HUES6 (cell line): ENCODE results near the gene C16orf87.

ENCODE experiments used
- H3K27ac ChIP-seq: 2 replicates; pipeline ENCODE4 v1.7.0; 2013; ENCODE audit warnings: low read depth, mild to moderate bottlenecking, low read length, inconsistent platforms
- H3K27me3 ChIP-seq: 2 replicates; pipeline ENCODE4 v1.6.1; 2013; ENCODE audit warnings: low read length; ENCODE audit not compliant: control insufficient read depth, insufficient read depth
- H3K36me3 ChIP-seq: 2 replicates; pipeline ENCODE4 v1.6.1; 2013; ENCODE audit warnings: low read length; ENCODE audit not compliant: control insufficient read depth, insufficient read depth
- H3K4me1 ChIP-seq: 2 replicates; pipeline ENCODE4 v1.6.1; 2013; ENCODE audit warnings: low read length; ENCODE audit not compliant: control insufficient read depth, insufficient read depth
- H3K4me3 ChIP-seq: 2 replicates; pipeline ENCODE4 v1.5.1; 2013; ENCODE audit warnings: low read depth, low read length
- H3K9ac ChIP-seq: one replicate; pipeline ENCODE4 v1.6.1; 2013; ENCODE audit warnings: mild to moderate bottlenecking, low read length
- H3K9me3 ChIP-seq: 2 replicates; pipeline ENCODE4 v1.6.1; 2013; ENCODE audit warnings: low read depth, low read length; ENCODE audit not compliant: control insufficient read depth, insufficient read depth

The C16orf87 gene

DNA sequence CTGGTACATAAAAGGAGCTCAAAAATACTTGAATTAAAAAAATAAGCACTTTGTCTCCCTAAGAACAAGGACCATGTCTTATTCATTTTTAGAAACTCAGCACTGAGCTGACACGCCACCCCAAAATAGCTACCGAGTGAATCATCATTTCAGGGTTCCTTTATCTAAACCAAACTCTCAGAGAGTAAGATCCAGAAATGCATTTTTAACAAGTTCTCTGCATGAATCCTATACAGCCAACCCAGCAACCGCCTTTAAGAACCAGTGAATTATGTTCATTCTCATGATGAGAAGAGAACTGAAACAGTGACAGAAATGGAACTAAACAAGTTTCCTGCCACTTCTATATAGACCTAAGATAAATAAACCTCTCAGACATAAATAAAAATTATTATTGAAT, 8.7 kb downstream of the C16orf87 start:
- Histone ChIP-seq H3K4me1 (peaks cover 16% of the 10 kb centered on the region), H3K27me3 (no peaks in the 10 kb centered on the region), H3K4me3 (no peak overlapping the region), H3K9me3 (no peaks in the 10 kb centered on the region), H3K9ac (no peak overlapping the region), H3K36me3 (no peaks in the 10 kb centered on the region), H3K27ac (no peak overlapping the region)

- Histone ChIP-seq H3K9me3 (peaks cover 7% of the 10 kb centered on the region), H3K36me3 (0 out of 2 replicates have a peak, but pooled peaks cover 7% of the 10 kb centered on the region), H3K4me1 (peaks cover 5% of the 10 kb centered on the region; the same call in 1 of the 2 replicates), H3K4me3 (no peak overlapping the region), H3K27ac (no peak overlapping the region), H3K9ac (no peak overlapping the region), H3K27me3 (no peaks in the 10 kb centered on the region)
These were observed 13.0 kb downstream of the C16orf87 start for GRCh38 chr16:46817961-46818360.

- 0 out of 2 replicates have a peak, but pooled peaks cover 7% of the 10 kb centered on the region for H3K36me3 ChIP-seq
- H3K27me3 ChIP-seq, result no peaks in the 10 kb centered on the region
- H3K9me3 ChIP-seq, result peaks cover 7% of the 10 kb centered on the region
- H3K4me3 ChIP-seq, result no peak overlapping the region
- no peaks in the 10 kb centered on the region for H3K4me1 ChIP-seq
- no peak overlapping the region for H3K9ac ChIP-seq
- no peak overlapping the region for H3K27ac ChIP-seq
These were observed 16.2 kb downstream of the C16orf87 start for GRCh38 chr16:46814790-46815189.

DNA sequence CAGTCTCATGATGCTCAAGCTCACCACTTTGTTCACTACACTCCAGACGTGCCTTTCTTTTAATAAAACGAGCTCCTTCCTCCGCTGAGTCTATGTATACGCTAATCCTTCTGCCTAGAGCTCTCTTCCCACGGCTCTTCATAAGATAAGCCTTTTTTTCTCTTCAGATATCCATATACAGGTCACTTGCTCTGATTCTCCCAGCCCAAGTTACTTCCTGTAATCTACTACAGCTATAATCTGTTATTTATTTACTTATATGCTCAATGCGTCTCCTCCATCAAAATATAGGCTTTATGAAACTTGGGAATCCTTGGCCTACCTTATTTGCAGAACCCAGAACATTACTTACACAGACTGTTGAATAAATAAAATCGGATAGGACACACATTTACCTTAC, 17.4 kb downstream of the C16orf87 start:
- Histone ChIP-seq H3K27ac (no peak overlapping the region), H3K9ac (no peak overlapping the region), H3K4me3 (no peak overlapping the region), H3K36me3 (0 out of 2 replicates have a peak, but pooled peaks cover 7% of the 10 kb centered on the region), H3K9me3 (peaks cover 7% of the 10 kb centered on the region), H3K27me3 (no peaks in the 10 kb centered on the region), H3K4me1 (no peaks in the 10 kb centered on the region)

- H3K4me1 ChIP-seq, result no peaks in the 10 kb centered on the region
- no peak overlapping the region for H3K4me3 ChIP-seq
- no peak overlapping the region for H3K27ac ChIP-seq
- H3K36me3 ChIP-seq, result 0 out of 2 replicates have a peak, but pooled peaks cover 7% of the 10 kb centered on the region
- H3K27me3 ChIP-seq, result no peaks in the 10 kb centered on the region
- peaks cover 7% of the 10 kb centered on the region for H3K9me3 ChIP-seq
- H3K9ac ChIP-seq, result no peak overlapping the region
These were observed 18.0 kb downstream of the C16orf87 start for GRCh38 chr16:46812781-46813540.

- Histone ChIP-seq H3K36me3 (0 out of 2 replicates have a peak, but pooled peaks cover 7% of the 10 kb centered on the region), H3K9ac (no peak overlapping the region), H3K27me3 (no peaks in the 10 kb centered on the region), H3K27ac (no peak overlapping the region), H3K4me1 (no peaks in the 10 kb centered on the region), H3K9me3 (peaks cover 7% of the 10 kb centered on the region), H3K4me3 (no peak overlapping the region)
These were observed 19.3 kb downstream of the C16orf87 start for GRCh38 chr16:46811682-46812081.

GRCh38 chr16:46808997-46809396, 22.0 kb downstream of the C16orf87 start:
- Histone ChIP-seq H3K27me3 (no peaks in the 10 kb centered on the region), H3K4me1 (no peaks in the 10 kb centered on the region), H3K27ac (no peak overlapping the region), H3K4me3 (no peak overlapping the region), H3K9ac (no peak overlapping the region), H3K9me3 (no peaks in the 10 kb centered on the region; the same call in 1 of the 2 replicates), H3K36me3 (peaks cover 3% of the 10 kb centered on the region; the same call in 1 of the 2 replicates)

- no peaks in the 10 kb centered on the region for H3K4me1 ChIP-seq
- peaks cover 3% of the 10 kb centered on the region; the same call in 1 of the 2 replicates for H3K36me3 ChIP-seq
- no peak overlapping the region for H3K4me3 ChIP-seq
- H3K9ac ChIP-seq, result no peak overlapping the region
- H3K27ac ChIP-seq, result no peak overlapping the region
- H3K27me3 ChIP-seq, result no peaks in the 10 kb centered on the region
- H3K9me3 ChIP-seq, result no peaks in the 10 kb centered on the region
These were observed 23.6 kb downstream of the C16orf87 start for GRCh38 chr16:46807336-46807735.

DNA sequence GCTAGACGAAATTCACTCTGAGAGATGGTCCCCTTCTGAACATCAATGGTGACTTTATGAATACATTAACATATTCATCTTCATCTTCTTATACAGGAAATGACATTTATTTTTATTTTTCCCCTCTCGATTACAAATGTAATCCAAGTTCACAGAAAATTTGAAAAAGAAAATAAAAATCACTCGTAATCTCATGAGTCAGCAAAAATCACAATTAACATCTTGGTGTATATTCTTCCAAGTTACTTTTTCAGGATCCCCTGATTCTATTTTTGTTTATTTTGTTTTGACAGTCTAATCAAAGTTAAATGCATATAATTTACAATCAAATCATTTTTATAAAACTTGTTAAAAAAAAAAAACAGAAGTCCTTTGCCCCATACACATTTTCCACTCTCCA, 27.6 kb downstream of the C16orf87 start:
- H3K36me3 ChIP-seq, result peaks cover 3% of the 10 kb centered on the region; the same call in 1 of the 2 replicates
- H3K4me3 ChIP-seq, result no peak overlapping the region
- H3K9me3 ChIP-seq, result no peaks in the 10 kb centered on the region
- H3K9ac ChIP-seq, result no peak overlapping the region
- no peaks in the 10 kb centered on the region for H3K4me1 ChIP-seq
- H3K27me3 ChIP-seq, result no peaks in the 10 kb centered on the region
- no peak overlapping the region for H3K27ac ChIP-seq

DNA sequence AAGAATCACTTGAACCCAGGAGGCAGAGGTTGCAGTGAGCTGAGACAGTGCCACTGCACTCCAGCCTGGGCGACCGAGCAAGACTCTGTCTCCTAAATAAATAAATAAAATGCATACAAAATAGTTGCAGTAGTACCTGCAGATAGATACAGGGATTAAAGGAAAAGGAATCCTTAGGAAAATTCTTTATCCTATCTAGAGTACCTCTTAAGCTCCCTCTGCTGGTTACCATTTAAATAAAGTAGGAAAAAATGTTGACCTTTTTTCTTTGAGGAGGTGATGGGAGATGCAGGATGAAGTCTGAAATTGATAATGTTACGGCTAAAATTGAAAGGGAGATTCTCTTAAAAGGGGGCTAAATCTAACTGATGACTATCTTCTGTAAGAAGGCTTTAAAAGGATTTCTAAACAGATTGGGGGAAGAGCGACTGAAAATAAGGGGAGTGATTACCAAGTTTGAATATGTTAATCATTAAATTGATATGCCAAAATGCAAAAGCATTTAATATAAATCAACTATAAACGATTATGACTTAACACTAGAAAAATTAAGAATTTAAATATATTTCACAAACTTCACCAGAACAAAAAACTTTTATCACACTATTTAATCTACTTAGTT, 29.4 kb downstream of the C16orf87 start:
- Histone ChIP-seq H3K36me3 (peaks cover 5% of the 10 kb centered on the region), H3K27ac (no peak overlapping the region), H3K27me3 (no peaks in the 10 kb centered on the region), H3K4me1 (no peaks in the 10 kb centered on the region), H3K4me3 (no peak overlapping the region), H3K9ac (no peak overlapping the region), H3K9me3 (no peaks in the 10 kb centered on the region)

DNA sequence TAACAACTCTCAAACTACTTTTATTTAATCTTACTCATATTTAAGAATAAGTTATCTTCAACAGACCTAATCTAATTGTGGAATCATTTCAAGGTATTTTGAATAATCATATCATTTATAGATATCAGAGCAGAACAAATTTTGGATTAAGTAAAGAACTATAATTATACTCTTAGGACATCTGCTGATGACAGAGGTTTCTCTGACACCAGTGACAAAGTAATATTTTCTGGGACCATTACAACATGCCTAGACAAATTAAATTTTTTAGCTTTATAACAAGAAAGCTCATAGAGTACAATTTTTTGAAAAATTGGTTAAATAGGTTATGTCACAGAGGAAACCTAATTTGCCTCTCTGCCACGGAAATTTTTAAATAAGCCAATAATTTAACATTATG, 30.5 kb downstream of the C16orf87 start:
- Histone ChIP-seq H3K36me3 (peaks cover 10% of the 10 kb centered on the region), H3K4me1 (no peaks in the 10 kb centered on the region), H3K4me3 (no peak overlapping the region), H3K27me3 (no peaks in the 10 kb centered on the region), H3K9ac (no peak overlapping the region), H3K27ac (no peak overlapping the region), H3K9me3 (no peaks in the 10 kb centered on the region; the same call in 1 of the 2 replicates)
